ENCODE measurements around the gene PLEKHN1.
A peak's percentile ranks its signal among the peaks of the same experiment; 100 is the strongest.

PLEKHN1 gene

GRCh38 chr1:921011-921837, 45.1 kb upstream of the PLEKHN1 start:
- Histone ChIP-seq H3K9me3 (ENCODE audit: control insufficient read depth, insufficient read depth, low read depth, low read length) (no peaks in the 10 kb centered on the region), H3K36me3 (ENCODE audit: control insufficient read depth in 2 of 2, insufficient read depth in 1 of 2, low read length in 2 of 2) (peaks cover 0 to 28% of the 10 kb centered on the region in 2 experiments; a peak in 1 of 3 replicates), H3K27ac (ENCODE audit: extremely low read depth, low read depth, low read length) (peak overlapping the region; percentile 63), H3K4me1 (ENCODE audit: control insufficient read depth, insufficient read depth, low read length) (peaks cover 27% of the 10 kb centered on the region), H3K4me3 (ENCODE audit: low read depth, low read length) (no peak overlapping the region)
- ChIA-PET POLR2A (interaction anchor here (0.6 to 5.2 kb wide), 7 partner anchors 9 to 28 kb away, joined by 5 to 106 read pairs (median 14); no protein-coding TSS in a partner anchor), CTCF (interaction anchor here (0.6 to 2.4 kb wide), 4 partner anchors 9 to 55 kb away, joined by 3 to 17 read pairs (median 4); no protein-coding TSS in a partner anchor)
- peak; percentile 79; the same call in 1 of the 2 replicates for TF ChIP-seq ZBTB20 (tag by site-specific recombination; IDR thresholded peaks at IDR 0.05)
- no peak for TF ChIP-seq ZNF426 (tag by site-specific recombination; IDR thresholded peaks at IDR 0.05)
- no peak for TF ChIP-seq ZNF274 (IDR thresholded peaks at IDR 0.05; ENCODE audit: low read length)
- no peak for TF ChIP-seq ZNF274 (tag by site-specific recombination; IDR thresholded peaks at IDR 0.05; ENCODE audit: borderline replicate concordance)
- TF ChIP-seq SETDB1 (IDR thresholded peaks at IDR 0.05; ENCODE audit: insufficient read length, low read length) = no peak
- TF ChIP-seq ZNF24 (tag by site-specific recombination; IDR thresholded peaks at IDR 0.05) = peak; percentile 79; the same call in 1 of the 2 replicates
- TF ChIP-seq PRDM2 (tag by site-specific recombination; IDR thresholded peaks at IDR 0.05; ENCODE audit: borderline replicate concordance) = peak; percentile 76; the same call in 1 of the 2 replicates
- no peak for TF ChIP-seq ZNF248 (tag by site-specific recombination; IDR thresholded peaks at IDR 0.05)
- TF ChIP-seq ZNF423 (tag by site-specific recombination; IDR thresholded peaks at IDR 0.05) = no peak
- TF ChIP-seq, protein P1, sequence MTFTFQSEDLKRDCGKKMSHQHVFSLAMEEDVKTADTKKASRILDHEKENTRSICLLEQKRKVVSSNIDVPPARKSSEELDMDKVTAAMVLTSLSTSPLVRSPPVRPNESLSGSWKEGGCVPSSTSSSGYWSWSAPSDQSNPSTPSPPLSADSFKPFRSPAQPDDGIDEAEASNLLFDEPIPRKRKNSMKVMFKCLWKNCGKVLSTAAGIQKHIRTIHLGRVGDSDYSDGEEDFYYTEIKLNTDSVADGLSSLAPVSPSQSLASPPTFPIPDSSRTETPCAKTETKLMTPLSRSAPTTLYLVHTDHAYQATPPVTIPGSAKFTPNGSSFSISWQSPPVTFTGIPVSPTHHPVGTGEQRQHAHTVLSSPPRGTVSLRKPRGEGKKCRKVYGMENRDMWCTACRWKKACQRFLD (tag by site-specific recombination; IDR thresholded peaks at IDR 0.05) = no peak
- TF ChIP-seq ZNF138 (tag by site-specific recombination; IDR thresholded peaks at IDR 0.05; ENCODE audit: borderline replicate concordance) = no peak
- TF ChIP-seq KLF7 (tag by site-specific recombination; IDR thresholded peaks at IDR 0.05; ENCODE audit: borderline replicate concordance) = peak; percentile 80; the same call in 1 of the 2 replicates
- TF ChIP-seq ZNF501 (tag by site-specific recombination; IDR thresholded peaks at IDR 0.05) = peak; percentile 72; the same call in 1 of the 2 replicates
- no peak for TF ChIP-seq AEBP2 (tag by site-specific recombination; IDR thresholded peaks at IDR 0.05; ENCODE audit: borderline replicate concordance)
- TF ChIP-seq ZNF600 (tag by site-specific recombination; IDR thresholded peaks at IDR 0.05) = peak; percentile 99
- no peak for TF ChIP-seq RBAK (tag by site-specific recombination; IDR thresholded peaks at IDR 0.05)
- no peak for TF ChIP-seq ZNF16 (tag by site-specific recombination; IDR thresholded peaks at IDR 0.05; ENCODE audit: low read depth)
- TF ChIP-seq ZNF416 (tag by site-specific recombination; IDR thresholded peaks at IDR 0.05) = no peak
- TF ChIP-seq ZFP3 (tag by site-specific recombination; IDR thresholded peaks at IDR 0.05; ENCODE audit: low read depth) = no peak
- no peak; the same call in 1 of the 2 replicates for TF ChIP-seq SP3 (tag by site-specific recombination; IDR thresholded peaks at IDR 0.05)
- TF ChIP-seq KLF10 (tag by site-specific recombination; IDR thresholded peaks at IDR 0.05) = peak; percentile 89
- no peak for TF ChIP-seq ZNF521 (tag by site-specific recombination; IDR thresholded peaks at IDR 0.05)
- no peak for TF ChIP-seq ZNF785 (tag by site-specific recombination; IDR thresholded peaks at IDR 0.05)
- TF ChIP-seq ZBTB48 (tag by site-specific recombination; IDR thresholded peaks at IDR 0.05) = peak; percentile 84
- TF ChIP-seq ZNF76 (tag by site-specific recombination; IDR thresholded peaks at IDR 0.05; ENCODE audit: borderline replicate concordance, low read depth) = peak; percentile 68

Data from HEK293 (cell line).